ENCODE results near the gene WT1.
A peak's percentile ranks its signal among the peaks of the same experiment; 100 is the strongest.
"Not testable (repeated sequence)": the region's sequence is repeated elsewhere in the genome, so short reads cannot be mapped to it uniquely, and the experiment has no call there.

The WT1 gene

GRCh38 chr11:32379719-32380118 is 55.6 kb downstream of the WT1 start:
- Histone ChIP-seq H2AFZ (ENCODE audit: low read length) (no peak overlapping the region), H3K9ac (ENCODE audit: low read depth, low read length, poor library complexity) (no peak overlapping the region), H3K27ac (replicated peaks; ENCODE audit: low read length) (no peak overlapping the region), H3K27me3 (ENCODE audit: control insufficient read depth in 3 of 3, insufficient read depth in 3 of 3, low read depth in 1 of 3, low read length in 3 of 3) (no peaks in the 10 kb centered on the region), H3K4me2 (ENCODE audit: insufficient read depth, low read length, poor library complexity, severe bottlenecking) (no peak overlapping the region), H2BK120ac (ENCODE audit: low read depth, low read length) (no peak overlapping the region), H2BK5ac (ENCODE audit: low read length) (no peak overlapping the region), H2BK15ac (ENCODE audit: low read length) (no peak overlapping the region), H2AK5ac (ENCODE audit: low read depth, low read length) (no peak overlapping the region), H4K8ac (ENCODE audit: low read depth, low read length) (no peak overlapping the region), H3K14ac (ENCODE audit: low read length) (no peak overlapping the region), H3K18ac (ENCODE audit: low read length) (no peak overlapping the region), H3K4me1 (ENCODE audit: control insufficient read depth in 2 of 2, insufficient read depth in 1 of 2, low read depth in 1 of 2, low read length in 2 of 2) (peaks cover 0 to 2% of the 10 kb centered on the region in 2 donors), H3K4ac (ENCODE audit: low read length) (no peak overlapping the region), H3K23ac (ENCODE audit: low read depth, low read length, poor library complexity) (no peak overlapping the region), H3K79me1 (ENCODE audit: low read depth, low read length) (no peaks in the 10 kb centered on the region), H3K9me3 (replicated peaks in 1 of 2; ENCODE audit: control insufficient read depth in 2 of 2, insufficient read depth in 1 of 2, low read depth in 1 of 2, low read length in 2 of 2) (no peaks in the 10 kb centered on the region), H4K91ac (ENCODE audit: low read depth, low read length, poor library complexity) (no peak overlapping the region), H3K4me3 (ENCODE audit: low read length in 2 of 2) (no peak overlapping the region), H2BK12ac (ENCODE audit: low read length) (no peak overlapping the region), H3K36me3 (replicated peaks in 1 of 2; ENCODE audit: control insufficient read depth in 2 of 2, insufficient read depth in 2 of 2, low read length in 2 of 2) (no peaks in the 10 kb centered on the region)
- WGBS, 2 donors (ENCODE audit: extremely low coverage in 2 of 2, insufficient read length in 2 of 2, insufficient replicate concordance in 1 of 2): no CpG with 5 or more reads among the region's 10 CpGs
- DNase-seq (ENCODE audit: low spot score): no peak

DNA sequence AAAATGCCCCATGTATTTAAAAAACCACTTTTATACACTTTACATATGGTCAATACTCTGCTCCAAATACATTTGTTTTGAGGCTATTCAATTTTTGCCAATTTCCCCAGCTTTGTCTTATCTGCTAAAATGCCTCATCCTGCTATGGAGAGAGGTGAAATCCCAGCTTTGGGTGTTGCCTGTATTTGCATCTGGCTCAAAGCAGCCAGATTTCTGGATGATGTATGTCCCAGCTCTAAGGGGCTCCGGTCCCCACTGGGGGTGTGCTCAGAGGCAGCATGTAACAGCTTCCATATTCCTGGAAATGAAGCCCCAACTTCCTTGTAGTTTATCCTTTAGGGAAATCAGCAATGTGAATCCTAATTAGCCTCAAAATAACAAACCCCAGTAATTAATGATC is 59.5 kb downstream of the WT1 start:
- H3K27ac ChIP-seq (replicated peaks; ENCODE audit: low read length): no peak overlapping the region
- peaks cover 0 to 2% of the 10 kb centered on the region in 2 donors for H3K4me1 ChIP-seq (ENCODE audit: control insufficient read depth in 2 of 2, insufficient read depth in 1 of 2, low read depth in 1 of 2, low read length in 2 of 2)
- peaks cover 0 to 2% of the 10 kb centered on the region in 2 donors for H3K9me3 ChIP-seq (replicated peaks in 1 of 2; ENCODE audit: control insufficient read depth in 2 of 2, insufficient read depth in 1 of 2, low read depth in 1 of 2, low read length in 2 of 2)
- no peak overlapping the region for H3K9ac ChIP-seq (ENCODE audit: low read depth, low read length, poor library complexity)
- DNase-seq (ENCODE audit: low spot score): no peak
- H3K27me3 ChIP-seq (ENCODE audit: control insufficient read depth in 3 of 3, insufficient read depth in 3 of 3, low read depth in 1 of 3, low read length in 3 of 3): no peaks in the 10 kb centered on the region
- H3K23ac ChIP-seq (ENCODE audit: low read depth, low read length, poor library complexity): no peak overlapping the region
- H3K4ac ChIP-seq (ENCODE audit: low read length): no peak overlapping the region
- H2BK15ac ChIP-seq (ENCODE audit: low read length): no peak overlapping the region
- no peak overlapping the region for H3K4me2 ChIP-seq (ENCODE audit: insufficient read depth, low read length, poor library complexity, severe bottlenecking)
- H2BK5ac ChIP-seq (ENCODE audit: low read length): no peak overlapping the region
- H2AK5ac ChIP-seq (ENCODE audit: low read depth, low read length): no peak overlapping the region
- no CpG with 5 or more reads among the region's 1 CpG for WGBS, 2 donors (ENCODE audit: extremely low coverage in 2 of 2, insufficient read length in 2 of 2, insufficient replicate concordance in 1 of 2)
- no peak overlapping the region for H3K18ac ChIP-seq (ENCODE audit: low read length)
- H2BK12ac ChIP-seq (ENCODE audit: low read length): no peak overlapping the region
- H3K4me3 ChIP-seq (ENCODE audit: low read length in 2 of 2): no peak overlapping the region
- H3K36me3 ChIP-seq (replicated peaks in 1 of 2; ENCODE audit: control insufficient read depth in 2 of 2, insufficient read depth in 2 of 2, low read length in 2 of 2): no peaks in the 10 kb centered on the region
- no peaks in the 10 kb centered on the region for H3K79me1 ChIP-seq (ENCODE audit: low read depth, low read length)
- H3K14ac ChIP-seq (ENCODE audit: low read length): no peak overlapping the region
- no peak overlapping the region for H4K8ac ChIP-seq (ENCODE audit: low read depth, low read length)
- H2BK120ac ChIP-seq (ENCODE audit: low read depth, low read length): no peak overlapping the region
- H4K91ac ChIP-seq (ENCODE audit: low read depth, low read length, poor library complexity): no peak overlapping the region
- no peak overlapping the region for H2AFZ ChIP-seq (ENCODE audit: low read length)

GRCh38 chr11:32374261-32374711 is 61.1 kb downstream of the WT1 start:
- Histone ChIP-seq H3K9me3 (replicated peaks in 1 of 2; ENCODE audit: control insufficient read depth in 2 of 2, insufficient read depth in 1 of 2, low read depth in 1 of 2, low read length in 2 of 2) (peaks cover 0 to 2% of the 10 kb centered on the region in 2 donors), H3K14ac (ENCODE audit: low read length) (no peak overlapping the region), H3K4me3 (ENCODE audit: low read length in 2 of 2) (no peak overlapping the region), H2AK5ac (ENCODE audit: low read depth, low read length) (no peak overlapping the region), H4K8ac (ENCODE audit: low read depth, low read length) (no peak overlapping the region), H3K9ac (ENCODE audit: low read depth, low read length, poor library complexity) (no peak overlapping the region), H3K27me3 (ENCODE audit: control insufficient read depth in 3 of 3, insufficient read depth in 3 of 3, low read depth in 1 of 3, low read length in 3 of 3) (no peaks in the 10 kb centered on the region), H3K79me1 (ENCODE audit: low read depth, low read length) (no peaks in the 10 kb centered on the region), H3K4ac (ENCODE audit: low read length) (no peak overlapping the region), H3K23ac (ENCODE audit: low read depth, low read length, poor library complexity) (no peak overlapping the region), H3K4me1 (ENCODE audit: control insufficient read depth in 2 of 2, insufficient read depth in 1 of 2, low read depth in 1 of 2, low read length in 2 of 2) (peaks cover 0 to 2% of the 10 kb centered on the region in 2 donors), H3K36me3 (replicated peaks in 1 of 2; ENCODE audit: control insufficient read depth in 2 of 2, insufficient read depth in 2 of 2, low read length in 2 of 2) (no peaks in the 10 kb centered on the region), H3K18ac (ENCODE audit: low read length) (no peak overlapping the region), H2BK120ac (ENCODE audit: low read depth, low read length) (no peak overlapping the region), H2BK12ac (ENCODE audit: low read length) (no peak overlapping the region), H2BK5ac (ENCODE audit: low read length) (no peak overlapping the region), H4K91ac (ENCODE audit: low read depth, low read length, poor library complexity) (no peak overlapping the region), H2BK15ac (ENCODE audit: low read length) (no peak overlapping the region), H3K27ac (replicated peaks; ENCODE audit: low read length) (no peak overlapping the region), H2AFZ (ENCODE audit: low read length) (no peak overlapping the region), H3K4me2 (ENCODE audit: insufficient read depth, low read length, poor library complexity, severe bottlenecking) (no peak overlapping the region)
- no CpG with 5 or more reads among the region's 13 CpGs for WGBS, 2 donors (ENCODE audit: extremely low coverage in 2 of 2, insufficient read length in 2 of 2, insufficient replicate concordance in 1 of 2)
- peak; percentile 33 for DNase-seq (ENCODE audit: low spot score)

GRCh38 chr11:32369987-32370386 is 65.4 kb downstream of the WT1 start:
- H3K79me1 ChIP-seq (ENCODE audit: low read depth, low read length); H3K14ac ChIP-seq (ENCODE audit: low read length); DNase-seq (ENCODE audit: low spot score); H2BK120ac ChIP-seq (ENCODE audit: low read depth, low read length); H3K36me3 ChIP-seq (replicated peaks in 1 of 2; ENCODE audit: control insufficient read depth in 2 of 2, insufficient read depth in 2 of 2, low read length in 2 of 2); H3K18ac ChIP-seq (ENCODE audit: low read length); H2AFZ ChIP-seq (ENCODE audit: low read length); H3K9me3 ChIP-seq (replicated peaks in 1 of 2; ENCODE audit: control insufficient read depth in 2 of 2, insufficient read depth in 1 of 2, low read depth in 1 of 2, low read length in 2 of 2); H3K9ac ChIP-seq (ENCODE audit: low read depth, low read length, poor library complexity); H2BK5ac ChIP-seq (ENCODE audit: low read length); H3K4me1 ChIP-seq (ENCODE audit: control insufficient read depth in 2 of 2, insufficient read depth in 1 of 2, low read depth in 1 of 2, low read length in 2 of 2); H4K91ac ChIP-seq (ENCODE audit: low read depth, low read length, poor library complexity); H3K4me2 ChIP-seq (ENCODE audit: insufficient read depth, low read length, poor library complexity, severe bottlenecking); H2BK15ac ChIP-seq (ENCODE audit: low read length); H4K8ac ChIP-seq (ENCODE audit: low read depth, low read length); H3K27me3 ChIP-seq (ENCODE audit: control insufficient read depth in 3 of 3, insufficient read depth in 3 of 3, low read depth in 1 of 3, low read length in 3 of 3); H2BK12ac ChIP-seq (ENCODE audit: low read length); H3K23ac ChIP-seq (ENCODE audit: low read depth, low read length, poor library complexity); H2AK5ac ChIP-seq (ENCODE audit: low read depth, low read length); H3K4ac ChIP-seq (ENCODE audit: low read length); H3K4me3 ChIP-seq (ENCODE audit: low read length in 2 of 2); H3K27ac ChIP-seq (replicated peaks; ENCODE audit: low read length): not testable (repeated sequence)
